Posterior cingulate gyrus (tissue), 11 donors: ENCODE measurements around the gene LRRC25.
"Not testable (repeated sequence)": the region's sequence is repeated elsewhere in the genome, so short reads cannot be mapped to it uniquely, and the experiment has no call there.

Experiments used
- DNase-seq, 10 donors: peaks; one replicate each; pipeline versions ENCODE4 v3.0.0 to v3.0.0-alpha.2; 2020 to 2021; ENCODE audit warnings: mixed read lengths in 3 of 10
- intact Hi-C: fragments of 100-400 bp; cut with DNase I; formaldehyde crosslinking; loops from one replicate; pipeline ENCODE4 v1.15.1; 2023

LRRC25 gene

DNA sequence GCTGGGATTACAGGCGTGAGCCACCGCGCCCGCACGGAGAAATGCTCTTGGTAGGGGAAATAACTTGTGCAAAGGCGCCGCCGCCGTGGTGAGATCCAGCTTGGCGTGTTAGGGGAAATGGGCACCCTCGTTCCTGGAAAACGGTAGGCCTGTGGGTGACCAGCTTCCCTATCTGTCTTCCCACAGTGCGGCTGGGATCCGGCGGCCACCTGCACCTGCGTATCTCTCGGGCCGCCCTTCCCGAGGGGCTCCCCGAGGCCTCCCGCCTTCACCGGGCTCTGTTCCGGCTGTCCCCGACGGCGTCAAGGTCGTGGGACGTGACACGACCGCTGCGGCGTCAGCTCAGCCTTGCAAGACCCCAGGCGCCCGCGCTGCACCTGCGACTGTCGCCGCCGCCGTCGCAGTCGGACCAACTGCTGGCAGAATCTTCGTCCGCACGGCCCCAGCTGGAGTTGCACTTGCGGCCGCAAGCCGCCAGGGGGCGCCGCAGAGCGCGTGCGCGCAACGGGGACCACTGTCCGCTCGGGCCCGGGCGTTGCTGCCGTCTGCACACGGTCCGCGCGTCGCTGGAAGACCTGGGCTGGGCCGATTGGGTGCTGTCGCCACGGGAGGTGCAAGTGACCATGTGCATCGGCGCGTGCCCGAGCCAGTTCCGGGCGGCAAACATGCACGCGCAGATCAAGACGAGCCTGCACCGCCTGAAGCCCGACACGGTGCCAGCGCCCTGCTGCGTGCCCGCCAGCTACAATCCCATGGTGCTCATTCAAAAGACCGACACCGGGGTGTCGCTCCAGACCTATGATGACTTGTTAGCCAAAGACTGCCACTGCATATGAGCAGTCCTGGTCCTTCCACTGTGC is 9.1 kb downstream of the LRRC25 start:
- intact Hi-C loops, result loop anchor here (1.0 kb wide), 1 partner anchor 22 kb away; no protein-coding TSS in a partner anchor
- DNase-seq, result peak; percentile 55 to 96 (median 76)

DNA sequence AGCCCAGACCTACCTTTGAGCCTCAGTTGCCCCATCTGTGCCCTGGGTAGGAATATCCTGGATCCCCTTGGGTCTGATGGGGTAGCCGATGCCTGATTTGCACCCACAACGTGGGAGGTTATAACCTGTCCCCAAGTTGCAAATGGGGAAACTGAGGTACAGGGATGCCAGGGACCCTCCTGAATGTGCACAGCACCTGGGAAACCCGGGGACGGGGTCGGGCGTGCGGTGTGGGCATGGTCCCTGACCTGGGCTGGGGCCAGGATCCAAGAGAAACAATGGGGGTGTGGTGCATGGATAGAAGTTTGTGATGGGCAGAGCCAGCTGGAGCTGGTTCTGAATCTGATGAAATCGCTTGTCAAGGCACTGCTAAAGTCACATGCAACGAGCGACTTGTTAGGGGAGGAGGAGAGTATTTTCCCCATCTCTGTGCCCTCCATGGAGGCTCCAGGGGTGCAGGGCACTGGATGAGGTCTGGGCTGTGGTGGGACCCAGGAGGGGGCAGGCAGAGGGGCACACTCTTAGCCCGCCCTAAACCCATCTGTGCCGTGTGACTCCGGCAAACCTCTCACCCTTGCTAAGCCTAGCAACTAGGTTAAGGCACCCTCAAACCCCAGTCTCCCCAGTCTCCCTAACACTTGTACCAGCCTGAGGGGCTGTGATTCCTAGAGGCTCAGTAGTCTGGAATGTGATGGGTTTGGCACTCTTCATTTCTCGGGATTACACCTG is 10.7 kb downstream of the LRRC25 start:
- no peak for DNase-seq
- intact Hi-C loops, result no loop called here

DNA sequence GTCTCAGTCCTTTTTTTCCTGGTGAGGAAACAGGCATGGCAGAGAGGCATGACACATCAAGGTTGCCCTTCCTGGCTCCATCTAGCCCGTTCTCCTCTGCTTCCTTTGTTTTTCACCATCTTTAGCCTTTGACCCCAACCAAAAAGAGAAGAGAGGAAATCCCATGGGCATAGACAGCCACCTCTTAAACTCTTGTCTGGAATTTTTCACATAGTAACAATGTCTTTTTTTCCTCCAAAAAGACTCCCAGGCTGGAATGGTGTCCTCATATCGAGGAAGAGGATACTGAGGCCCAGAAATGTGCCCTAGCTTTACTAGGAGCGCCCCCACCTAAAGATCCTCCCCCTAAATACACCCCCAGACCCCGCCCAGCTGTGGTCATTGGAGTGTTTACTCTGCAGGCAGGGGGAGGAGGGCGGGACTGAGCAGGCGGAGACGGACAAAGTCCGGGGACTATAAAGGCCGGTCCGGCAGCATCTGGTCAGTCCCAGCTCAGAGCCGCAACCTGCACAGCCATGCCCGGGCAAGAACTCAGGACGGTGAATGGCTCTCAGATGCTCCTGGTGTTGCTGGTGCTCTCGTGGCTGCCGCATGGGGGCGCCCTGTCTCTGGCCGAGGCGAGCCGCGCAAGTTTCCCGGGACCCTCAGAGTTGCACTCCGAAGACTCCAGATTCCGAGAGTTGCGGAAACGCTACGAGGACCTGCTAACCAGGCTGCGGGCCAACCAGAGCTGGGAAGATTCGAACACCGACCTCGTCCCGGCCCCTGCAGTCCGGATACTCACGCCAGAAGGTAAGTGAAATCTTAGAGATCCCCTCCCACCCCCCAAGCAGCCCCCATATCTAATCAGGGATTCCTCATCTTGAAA is 11.5 kb downstream of the LRRC25 start, which contains the start of gene GDF15:
TSS of gene GDF15 (plus strand) at position 484 of the 868 bp plus-strand sequence. CDS start at position 516, 32 bp downstream.
- intact Hi-C loops, result no loop called here
- peak in 1 of 10 donors; percentile 84 for DNase-seq

DNA sequence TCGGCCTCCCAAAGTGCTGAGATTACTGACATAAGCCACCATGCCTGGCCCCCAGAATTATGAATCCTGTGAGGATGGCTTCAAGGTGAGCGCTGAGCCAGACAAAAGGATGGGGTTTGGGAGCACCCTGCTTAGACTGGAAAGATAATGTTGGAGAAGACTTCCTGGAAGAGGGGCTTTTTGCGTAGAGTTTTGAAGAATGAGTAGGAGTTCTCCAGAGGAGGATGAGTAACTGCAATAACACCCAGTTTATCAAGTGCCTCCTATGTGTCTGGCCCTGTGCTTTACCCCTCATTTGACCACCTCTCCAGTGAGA is 12.1 kb downstream of the LRRC25 start:
- DNase-seq, result no peak
- intact Hi-C loops, result no loop called here

DNA sequence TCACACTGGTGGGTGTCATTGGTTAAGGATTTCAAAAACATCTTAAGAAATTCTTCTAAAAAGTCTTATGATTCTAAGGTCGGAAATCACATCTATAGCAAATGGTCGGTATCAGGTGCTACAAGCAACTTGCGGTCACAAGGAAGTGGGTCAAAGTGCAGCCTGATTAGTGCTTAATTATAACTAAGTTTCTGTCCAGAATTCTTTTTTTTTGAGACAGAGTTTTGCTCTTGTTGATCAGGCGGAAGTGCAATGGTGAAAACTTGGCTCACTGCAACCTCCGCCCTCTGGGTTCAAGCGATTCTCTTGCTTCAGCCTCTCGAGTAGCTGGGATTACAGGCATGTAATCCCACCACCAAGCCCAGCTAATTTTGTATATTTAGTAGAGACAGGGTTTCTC is 12.6 kb downstream of the LRRC25 start:
- intact Hi-C loops, result no loop called here
- DNase-seq, result no peak

DNA sequence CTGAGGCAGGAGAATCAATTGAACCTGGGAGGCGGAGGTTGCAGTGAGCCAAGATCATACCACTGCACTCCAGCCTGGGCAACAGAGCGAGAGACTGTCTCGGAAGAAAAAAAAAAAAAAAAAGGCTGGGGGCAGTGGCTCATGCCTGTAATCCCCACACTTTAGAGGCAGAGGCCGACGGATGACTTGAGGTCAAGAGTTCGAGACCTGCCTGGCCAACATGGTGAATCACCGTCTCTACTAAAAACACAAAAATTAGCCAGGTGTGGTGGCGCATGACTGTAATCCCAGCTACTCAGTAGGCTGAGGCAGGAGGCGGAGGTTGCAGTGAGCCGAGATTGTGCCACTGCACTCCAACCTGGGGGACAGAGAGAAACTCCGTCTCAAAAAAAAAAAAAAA is 13.8 kb downstream of the LRRC25 start:
- DNase-seq, result not testable (repeated sequence)

DNA sequence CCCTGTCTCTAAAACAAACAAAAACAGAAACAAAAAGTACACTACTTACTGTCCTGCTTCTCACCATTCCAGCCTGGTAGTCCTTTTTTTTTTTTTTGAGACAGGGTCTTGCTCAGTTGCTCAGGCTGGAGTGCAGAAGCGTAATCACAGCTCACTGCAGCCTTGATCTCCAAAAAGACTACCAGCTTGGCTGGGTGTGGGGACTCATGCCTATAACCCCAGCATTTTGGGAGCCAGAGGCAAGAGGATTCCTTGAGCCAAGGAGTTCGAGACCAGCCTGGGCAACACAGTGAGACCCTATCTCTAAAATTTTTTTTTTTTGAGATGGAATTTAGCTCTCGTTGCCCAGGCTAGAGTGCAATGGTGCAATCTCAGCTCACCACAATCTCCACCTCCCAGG is 16.6 kb downstream of the LRRC25 start:
- intact Hi-C loops, result no loop called here
- DNase-seq, result no peak

More for the DNA sequence above, 13.8 kb downstream of the LRRC25 start:
- intact Hi-C loops, result not testable (repeated sequence)

DNA sequence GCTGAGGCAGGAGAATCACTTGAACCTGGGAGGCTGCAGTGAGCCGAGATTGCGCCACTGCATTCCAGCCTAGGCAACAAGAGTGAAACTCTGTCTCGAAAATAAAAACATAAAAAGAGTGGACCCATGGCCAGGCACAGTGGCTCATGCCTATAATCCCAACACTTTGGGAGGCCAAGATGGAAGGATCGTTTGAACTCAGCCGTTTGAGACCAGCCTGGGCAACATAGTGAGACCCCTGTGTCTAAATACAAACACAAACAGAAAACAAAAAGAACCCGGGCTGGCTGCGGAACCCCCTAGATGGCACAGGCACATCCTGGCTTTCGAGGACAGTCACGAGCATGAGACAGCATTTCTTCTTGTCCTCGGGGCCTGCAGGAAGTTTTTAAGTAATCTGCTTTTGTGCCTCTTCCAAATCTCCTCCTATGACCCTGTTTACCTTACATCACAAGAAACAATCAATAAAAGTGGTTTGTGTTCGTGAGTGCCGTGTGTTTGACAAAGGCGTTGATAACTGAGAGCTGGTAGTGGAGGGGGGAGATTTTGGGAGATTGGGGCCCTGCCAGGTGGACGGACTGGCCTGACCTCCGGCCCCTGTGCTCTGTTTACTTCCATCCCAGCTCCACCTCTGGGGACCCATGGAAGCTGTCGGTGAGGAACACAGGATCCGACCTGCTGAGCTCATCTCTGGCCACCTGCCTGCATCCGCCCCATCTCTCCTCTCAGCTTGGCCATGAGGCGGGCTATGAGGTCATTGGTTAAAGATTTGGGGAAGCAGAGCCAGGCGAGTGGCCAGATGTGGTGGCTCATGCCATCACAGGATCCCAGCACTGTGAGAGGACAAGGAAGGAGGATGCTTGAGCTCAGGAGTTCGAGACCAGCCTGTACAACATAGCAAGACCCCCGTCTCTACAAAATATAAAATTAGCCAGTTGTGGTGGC is 17.3 kb downstream of the LRRC25 start:
- intact Hi-C loops, result no loop called here

DNA sequence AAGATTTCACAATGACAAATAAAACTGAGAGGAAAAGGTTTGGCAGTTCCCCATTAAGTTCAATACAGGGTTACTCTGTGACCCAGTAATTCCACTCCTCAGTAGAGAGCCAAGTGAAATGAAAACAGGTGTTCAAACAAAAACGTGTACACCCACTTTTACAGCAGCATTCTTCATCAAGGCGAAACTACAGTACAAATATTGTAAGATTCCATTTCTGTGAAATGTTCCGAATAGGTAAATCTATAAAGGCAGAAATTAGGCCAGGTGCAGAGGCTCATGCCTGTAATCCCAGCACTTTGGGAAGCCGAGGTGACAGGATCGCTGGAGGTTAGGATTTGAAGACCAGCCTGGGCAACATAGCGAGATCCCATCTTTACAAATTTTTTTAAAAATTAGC is 20.4 kb downstream of the LRRC25 start:
- intact Hi-C loops, result no loop called here
- DNase-seq, result no peak

More for the DNA sequence above, 17.3 kb downstream of the LRRC25 start:
- peak in 1 of 10 donors; percentile 74 for DNase-seq

DNA sequence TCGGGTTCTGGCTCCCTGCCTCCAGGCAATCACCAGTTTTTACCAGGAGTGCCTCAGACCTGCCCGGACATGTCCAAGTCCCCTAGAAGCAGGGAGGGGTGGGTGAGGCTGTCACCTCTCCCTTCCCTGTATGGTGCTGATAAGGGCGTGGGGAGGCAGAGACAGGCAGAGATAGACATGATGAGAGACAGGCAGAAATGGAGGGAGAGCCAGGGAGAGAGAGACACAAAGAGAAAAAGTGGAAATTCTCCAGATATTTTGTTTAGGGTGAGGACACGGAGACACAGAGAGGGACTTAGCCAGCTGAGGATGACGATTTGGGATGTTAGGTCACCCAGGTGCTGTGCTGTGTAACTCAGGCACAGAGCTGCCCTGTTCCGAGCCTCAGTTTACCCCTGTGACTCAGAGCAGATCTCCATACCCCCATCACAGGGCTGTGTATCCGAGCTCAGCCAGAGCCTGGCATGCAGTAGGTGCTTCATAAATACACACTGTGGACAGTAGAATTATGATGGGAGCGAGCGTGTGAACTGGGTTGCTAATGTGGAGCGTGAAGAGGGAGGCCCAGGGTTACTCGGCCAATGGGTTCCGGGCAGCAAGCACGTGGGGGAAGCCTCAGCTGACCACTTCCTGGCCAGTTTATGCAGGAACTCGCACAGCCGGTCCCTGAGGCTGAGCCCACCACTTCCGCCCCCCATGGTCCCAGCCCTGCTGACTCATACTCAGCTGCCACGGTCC is 23.4 kb downstream of the LRRC25 start:
- intact Hi-C loops, result no loop called here
- DNase-seq, result peak in 9 of 10 donors; percentile 29 to 93 (median 56)

DNA sequence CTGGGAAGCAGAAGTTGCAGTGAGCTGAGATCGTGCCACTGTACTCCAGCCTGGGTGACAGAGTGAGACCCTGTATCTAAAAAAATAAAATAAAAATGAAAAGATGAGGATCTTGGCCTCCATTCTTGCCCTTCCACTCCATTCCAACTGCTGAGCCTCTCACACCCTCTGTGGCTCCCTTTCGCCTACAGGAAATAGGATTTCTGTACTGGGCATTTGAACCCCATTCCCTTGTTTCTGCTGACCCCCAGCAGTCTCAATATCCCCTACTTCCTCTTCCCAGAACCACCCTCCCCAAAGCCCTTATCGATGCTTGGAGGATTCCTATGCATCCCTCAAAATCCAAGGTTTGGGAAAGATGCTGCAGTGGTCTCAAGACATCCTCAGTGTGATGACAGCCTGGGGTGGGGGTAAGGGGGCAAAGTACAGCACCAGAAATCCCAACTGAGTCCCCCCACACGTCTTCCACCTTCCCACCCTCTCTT is 24.0 kb downstream of the LRRC25 start:
- intact Hi-C loops, result no loop called here
- DNase-seq, result no peak

DNA sequence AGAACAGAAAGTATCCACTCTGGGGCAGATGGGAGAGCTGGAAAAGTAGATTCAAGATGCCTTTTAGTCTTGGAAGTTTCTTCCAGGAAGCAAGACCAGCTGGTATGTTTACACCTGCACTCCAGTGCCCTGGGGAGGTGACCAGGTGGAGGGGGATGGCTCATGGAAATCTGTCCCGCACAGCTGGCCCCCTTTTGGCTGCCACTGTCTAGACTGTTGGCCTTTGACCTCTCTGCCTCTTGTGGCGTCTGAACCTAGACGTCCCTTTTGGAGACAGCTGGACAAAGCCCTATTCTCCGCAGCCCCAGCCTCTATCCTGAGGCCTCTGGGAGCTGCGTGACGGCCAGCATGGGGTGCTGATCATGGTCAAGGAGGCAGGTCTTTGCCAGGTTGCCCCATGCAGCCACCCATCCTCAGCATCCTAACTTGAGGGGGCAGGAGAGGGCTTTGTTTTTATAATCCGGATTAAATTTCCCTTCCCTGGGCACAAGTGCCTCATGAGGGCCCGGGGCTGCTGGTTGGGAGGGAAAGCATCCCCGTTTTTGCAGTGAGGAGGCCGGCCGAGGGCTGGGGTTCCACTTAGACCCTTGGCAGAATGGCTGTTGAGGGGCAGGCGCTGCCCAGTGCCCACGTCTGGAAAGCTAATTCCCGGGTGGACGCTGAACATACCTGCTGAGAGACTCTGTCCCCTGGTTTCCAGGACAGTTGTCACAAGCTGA is 28.8 kb downstream of the LRRC25 start:
- no peak for DNase-seq
- intact Hi-C loops, result no loop called here

DNA sequence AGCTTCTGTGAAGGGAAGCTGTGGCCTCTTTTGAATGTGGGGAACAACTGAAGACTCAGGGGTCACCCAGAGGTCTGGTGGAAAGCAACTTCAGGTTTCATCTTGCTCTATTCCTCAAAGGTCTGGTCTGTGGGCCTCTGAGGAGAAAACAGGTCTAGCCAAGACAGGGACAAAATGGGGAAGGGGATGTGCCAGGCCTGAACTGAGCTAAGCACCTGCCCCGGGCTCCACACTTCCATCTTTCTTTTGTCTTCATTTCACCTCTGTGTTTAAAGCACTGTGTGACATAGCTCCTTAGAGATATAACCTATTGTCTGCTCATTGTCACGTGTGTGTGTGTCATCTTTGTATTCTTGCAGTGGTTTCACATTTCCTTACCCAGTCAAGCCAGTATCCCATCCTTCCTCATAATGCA is 31.4 kb downstream of the LRRC25 start:
- DNase-seq, result no peak
- intact Hi-C loops, result no loop called here

DNA sequence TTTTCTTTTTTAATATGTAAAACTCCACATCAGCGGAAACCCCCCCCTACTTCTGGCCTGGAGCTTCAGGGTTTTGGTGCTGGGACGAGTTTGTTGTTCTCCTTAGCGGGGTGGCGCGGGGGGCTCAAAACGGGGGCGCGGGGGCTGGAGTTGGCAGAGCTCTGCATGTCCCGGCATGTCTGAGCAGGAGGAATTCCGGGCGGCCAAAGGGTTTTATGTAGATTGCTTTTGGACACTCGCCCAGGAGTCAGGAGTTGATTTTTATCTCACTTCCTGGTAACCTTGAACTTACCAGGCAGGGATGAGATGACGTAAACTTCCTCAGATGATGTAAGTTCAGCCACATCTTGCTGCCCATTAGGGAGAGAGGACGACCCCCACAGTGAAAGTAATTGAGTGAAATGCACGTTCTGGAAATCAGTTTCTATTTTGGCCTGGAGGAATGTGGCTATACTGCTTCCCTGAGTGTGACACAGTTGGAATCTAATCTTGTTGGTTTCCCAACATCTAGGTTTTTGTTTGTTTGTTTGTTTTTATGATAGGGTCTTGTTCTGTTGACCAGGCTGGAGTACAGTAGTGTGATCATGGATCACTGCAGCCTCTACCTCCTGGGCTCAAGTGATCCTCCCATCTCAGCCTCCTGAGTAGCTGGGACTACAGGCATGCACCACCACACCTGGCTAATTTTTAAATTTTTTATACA is 32.4 kb downstream of the LRRC25 start:
- intact Hi-C loops, result no loop called here
- DNase-seq, result no peak

DNA sequence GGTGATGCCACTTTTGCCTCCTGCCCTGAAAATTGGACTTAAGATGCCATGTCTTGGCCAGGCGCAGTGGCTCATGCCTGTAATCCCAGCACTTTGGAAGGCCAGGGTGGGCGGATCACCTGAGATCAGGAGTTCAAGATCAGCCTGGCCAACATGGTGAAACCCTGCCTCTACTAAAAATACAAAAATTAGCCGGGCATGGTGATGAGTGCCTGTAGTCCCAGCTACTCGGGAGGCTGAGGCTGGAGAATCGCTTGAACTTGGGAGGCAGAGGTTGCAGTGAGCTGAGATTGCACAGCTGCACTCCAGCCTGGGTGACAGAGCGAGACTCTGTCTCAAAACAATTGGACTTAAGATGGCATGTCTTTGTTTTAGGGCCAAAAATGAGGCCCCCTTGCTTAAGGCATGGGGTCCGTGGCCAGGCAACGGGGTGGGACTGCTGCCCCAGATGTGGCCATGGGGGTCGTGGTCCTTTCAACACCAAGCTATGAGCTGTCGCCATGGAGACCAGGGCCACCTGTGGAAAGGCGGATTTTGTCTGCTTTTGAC is 33.1 kb downstream of the LRRC25 start:
- DNase-seq, intact Hi-C loops: not testable (repeated sequence)

DNA sequence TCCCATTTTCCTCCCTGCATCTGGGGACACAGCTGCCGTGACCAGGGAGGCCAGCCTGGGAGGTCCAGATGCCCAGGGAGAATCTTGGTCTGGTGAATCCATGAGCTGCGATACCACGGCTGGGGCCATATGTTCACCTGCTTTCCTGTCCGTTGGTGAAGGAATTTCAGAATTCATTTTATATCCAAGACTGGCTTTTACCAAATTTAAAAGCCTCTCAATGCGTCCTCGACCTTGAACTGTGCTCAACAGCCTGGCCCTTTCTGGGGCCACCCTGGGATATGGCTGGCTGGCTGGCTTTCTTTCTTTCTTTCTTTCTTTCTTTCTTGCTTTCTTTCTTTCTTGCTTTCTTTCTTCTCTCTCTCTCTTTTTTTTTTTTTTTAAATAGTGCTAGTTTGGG is 33.6 kb downstream of the LRRC25 start:
- no peak for DNase-seq
- intact Hi-C loops, result no loop called here

DNA sequence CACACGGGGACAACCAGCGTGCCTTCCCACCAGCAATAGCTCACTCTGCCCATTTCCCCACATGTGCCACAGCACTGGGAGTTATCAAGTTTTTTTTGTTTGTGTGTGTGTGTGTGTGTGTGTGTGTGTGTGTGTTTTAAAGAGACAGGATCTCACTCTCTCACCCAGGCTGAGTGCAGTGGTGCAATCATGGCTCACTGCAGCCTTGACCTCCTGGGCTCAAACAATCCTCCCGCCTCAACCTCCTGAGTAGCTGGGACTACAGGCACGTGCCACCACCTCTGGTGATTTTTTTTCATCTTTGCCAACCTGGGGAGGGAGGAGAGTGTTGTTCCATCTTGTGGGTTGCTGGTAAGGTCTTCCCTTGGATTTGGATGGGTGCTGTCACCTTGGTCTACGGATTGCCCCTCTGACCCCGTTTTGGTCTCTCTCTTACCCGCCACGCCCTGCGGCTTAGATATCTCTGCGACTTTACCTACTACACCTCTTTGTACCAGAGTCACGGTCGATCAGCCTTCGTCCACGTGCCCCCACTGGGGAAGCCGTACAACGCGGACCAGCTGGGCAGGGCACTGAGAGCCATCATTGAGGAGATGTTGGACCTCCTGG is 34.4 kb downstream of the LRRC25 start:
- DNase-seq, result no peak
- intact Hi-C loops, result no loop called here
